ENCODE measurements around the gene SUMF1. TPM values are rescaled to one million over a fixed set of nuclear protein-coding genes. Genes with fewer than 3 reads are reported as not detected.

The SUMF1 gene
- total and polyA plus RNA-seq, 2 donors (not counting 1 experiment from before 2014, with no cell fraction given): 10.3 to 21.2 TPM

- Histone ChIP-seq H3K27ac (ENCODE audit: low read length in 2 of 2) (no peak overlapping the region), H3K4me3 (ENCODE audit: control extremely low read depth in 1 of 5, extremely low read depth in 1 of 5, insufficient read depth in 1 of 5, low read depth in 2 of 5, low read length in 4 of 5) (no peak overlapping the region), H3K4me2 (replicated peaks; ENCODE audit: low read depth, low read length, poor library complexity, severe bottlenecking) (no peak overlapping the region), H3K4me1 (ENCODE audit: control insufficient read depth in 2 of 2, insufficient read depth in 2 of 2, low read length in 2 of 2) (peaks cover 21 to 23% of the 10 kb centered on the region in 2 donors), H3K79me2 (ENCODE audit: control insufficient read depth, insufficient read depth, low read length) (peaks cover 20% of the 10 kb centered on the region), H3K9ac (ENCODE audit: low read length) (no peak overlapping the region), H4K20me1 (ENCODE audit: control insufficient read depth, insufficient read depth, low read length, poor library complexity, severe bottlenecking) (no peaks in the 10 kb centered on the region), H2AFZ (ENCODE audit: insufficient read depth, low read depth, low read length, poor library complexity, severe bottlenecking) (no peak overlapping the region), H3K27me3 (replicated peaks in 1 of 4; ENCODE audit: control extremely low read depth in 1 of 4, control insufficient read depth in 3 of 4, insufficient read depth in 4 of 4, low read length in 3 of 4) (no peaks in the 10 kb centered on the region), H3K36me3 (replicated peaks in 1 of 2; ENCODE audit: control extremely low read depth in 1 of 2, control insufficient read depth in 1 of 2, extremely low read depth in 1 of 2, insufficient read depth in 2 of 2, low read length in 1 of 2) (no peaks in the 10 kb centered on the region), H3K9me3 (ENCODE audit: control extremely low read depth in 1 of 3, control insufficient read depth in 2 of 3, insufficient read depth in 1 of 3, low read length in 2 of 3) (peaks cover 0 to 8% (median 5%) of the 10 kb centered on the region in 3 donors)
- no peaks in the 10 kb centered on the region for H3K27me3 Mint-ChIP-seq
- TF ChIP-seq, protein P1, sequence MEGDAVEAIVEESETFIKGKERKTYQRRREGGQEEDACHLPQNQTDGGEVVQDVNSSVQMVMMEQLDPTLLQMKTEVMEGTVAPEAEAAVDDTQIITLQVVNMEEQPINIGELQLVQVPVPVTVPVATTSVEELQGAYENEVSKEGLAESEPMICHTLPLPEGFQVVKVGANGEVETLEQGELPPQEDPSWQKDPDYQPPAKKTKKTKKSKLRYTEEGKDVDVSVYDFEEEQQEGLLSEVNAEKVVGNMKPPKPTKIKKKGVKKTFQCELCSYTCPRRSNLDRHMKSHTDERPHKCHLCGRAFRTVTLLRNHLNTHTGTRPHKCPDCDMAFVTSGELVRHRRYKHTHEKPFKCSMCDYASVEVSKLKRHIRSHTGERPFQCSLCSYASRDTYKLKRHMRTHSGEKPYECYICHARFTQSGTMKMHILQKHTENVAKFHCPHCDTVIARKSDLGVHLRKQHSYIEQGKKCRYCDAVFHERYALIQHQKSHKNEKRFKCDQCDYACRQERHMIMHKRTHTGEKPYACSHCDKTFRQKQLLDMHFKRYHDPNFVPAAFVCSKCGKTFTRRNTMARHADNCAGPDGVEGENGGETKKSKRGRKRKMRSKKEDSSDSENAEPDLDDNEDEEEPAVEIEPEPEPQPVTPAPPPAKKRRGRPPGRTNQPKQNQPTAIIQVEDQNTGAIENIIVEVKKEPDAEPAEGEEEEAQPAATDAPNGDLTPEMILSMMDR (IDR thresholded peaks at IDR 0.05): peak; percentile 10
- TF ChIP-seq EZH2 (IDR thresholded peaks at IDR 0.05; ENCODE audit: borderline replicate concordance, insufficient read depth, low read depth, low read length, poor library complexity, severe bottlenecking): no peak
- ChIA-PET POLR2A (no interaction called here), CTCF (no interaction called here)
- no peaks in the 10 kb centered on the region for H3K9me3 Mint-ChIP-seq (ENCODE audit: insufficient read depth)
- DNase-seq: no peak
- no peak overlapping the region for H3K4me3 Mint-ChIP-seq
- no peak overlapping the region for H3K27ac Mint-ChIP-seq
- intact Hi-C loops (cut with micrococcal nuclease): no loop called here
- peaks cover 13% of the 10 kb centered on the region for H3K4me1 Mint-ChIP-seq
- WGBS (ENCODE audit: insufficient coverage): no CpG with 5 or more reads among the region's 2 CpGs
- ATAC-seq (ENCODE audit: low read depth): no peak
Observed at GRCh38 chr3:4472312-4472711, 5.2 kb upstream of the SUMF1 start.

DNA sequence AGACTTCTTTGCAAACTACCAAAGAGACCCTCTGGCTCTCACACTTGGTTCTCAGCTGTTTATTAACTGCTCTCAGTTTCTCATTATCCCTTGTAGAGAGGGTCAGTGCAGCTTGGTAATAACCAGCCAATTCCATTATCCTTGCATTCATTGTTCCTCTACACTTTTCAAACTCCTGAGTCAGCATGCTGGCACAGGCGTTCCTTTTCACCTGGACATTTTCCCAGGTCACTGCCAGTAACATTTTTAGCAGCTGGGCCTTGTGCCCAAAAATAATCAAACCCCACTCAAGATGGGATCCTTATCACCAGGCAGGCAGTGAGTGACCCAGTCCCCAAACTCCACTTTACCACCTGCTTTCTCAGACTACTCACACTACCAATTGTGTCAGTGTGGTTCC is 4.8 kb upstream of the SUMF1 start:
- no peak for DNase-seq
- CTCF ChIA-PET: no interaction called here
- Mint-ChIP-seq H3K27ac (no peak overlapping the region), H3K4me1 (peaks cover 16% of the 10 kb centered on the region), H3K9me3 (ENCODE audit: insufficient read depth) (no peaks in the 10 kb centered on the region), H3K27me3 (no peaks in the 10 kb centered on the region), H3K4me3 (no peak overlapping the region)
- H4K20me1 ChIP-seq (ENCODE audit: control insufficient read depth, insufficient read depth, low read length, poor library complexity, severe bottlenecking): no peaks in the 10 kb centered on the region
- H3K79me2 ChIP-seq (ENCODE audit: control insufficient read depth, insufficient read depth, low read length): peaks cover 23% of the 10 kb centered on the region
- POLR2A ChIA-PET: no interaction called here
- H3K27me3 ChIP-seq (replicated peaks in 1 of 4; ENCODE audit: control extremely low read depth in 1 of 4, control insufficient read depth in 3 of 4, insufficient read depth in 4 of 4, low read length in 3 of 4): no peaks in the 10 kb centered on the region
- no peak for TF ChIP-seq EZH2 (IDR thresholded peaks at IDR 0.05; ENCODE audit: borderline replicate concordance, insufficient read depth, low read depth, low read length, poor library complexity, severe bottlenecking)
- TF ChIP-seq, protein P1 (IDR thresholded peaks at IDR 0.05): no peak
- H3K4me3 ChIP-seq (ENCODE audit: control extremely low read depth in 1 of 5, extremely low read depth in 1 of 5, insufficient read depth in 1 of 5, low read depth in 2 of 5, low read length in 4 of 5): no peak overlapping the region
- no peak overlapping the region for H3K4me2 ChIP-seq (replicated peaks; ENCODE audit: low read depth, low read length, poor library complexity, severe bottlenecking)
- intact Hi-C loops (cut with micrococcal nuclease): no loop called here
- H3K36me3 ChIP-seq (replicated peaks in 1 of 2; ENCODE audit: control extremely low read depth in 1 of 2, control insufficient read depth in 1 of 2, extremely low read depth in 1 of 2, insufficient read depth in 2 of 2, low read length in 1 of 2): no peaks in the 10 kb centered on the region
- WGBS (ENCODE audit: insufficient coverage): 83% methylated on average over 1 of the region's 1 CpG
- peaks cover 0 to 8% (median 5%) of the 10 kb centered on the region in 3 donors for H3K9me3 ChIP-seq (ENCODE audit: control extremely low read depth in 1 of 3, control insufficient read depth in 2 of 3, insufficient read depth in 1 of 3, low read length in 2 of 3)
- H3K27ac ChIP-seq (ENCODE audit: low read length in 2 of 2): no peak overlapping the region
- ATAC-seq (ENCODE audit: low read depth): no peak
- H3K4me1 ChIP-seq (ENCODE audit: control insufficient read depth in 2 of 2, insufficient read depth in 2 of 2, low read length in 2 of 2): peaks cover 22 to 25% of the 10 kb centered on the region in 2 donors
- no peak overlapping the region for H2AFZ ChIP-seq (ENCODE audit: insufficient read depth, low read depth, low read length, poor library complexity, severe bottlenecking)
- H3K9ac ChIP-seq (ENCODE audit: low read length): no peak overlapping the region
